Measurements from ENCODE around the gene GALNT14. TPM values are rescaled to one million over a fixed set of nuclear protein-coding genes. Genes with fewer than 3 reads are reported as not detected.

GALNT14 gene
- total RNA-seq, 1 experiment from 2014 or later = 2.7 TPM

GRCh38 chr2:31011587-31011986 is 126.7 kb downstream of the GALNT14 start:
- no peak overlapping the region for H3K56ac ChIP-seq (ENCODE audit: insufficient read length, low read depth, low read length)
- H2BK120ac ChIP-seq (ENCODE audit: low read depth, low read length, poor library complexity, severe bottlenecking) = no peak overlapping the region
- H2BK20ac ChIP-seq (ENCODE audit: low read depth, low read length, poor library complexity, severe bottlenecking) = no peak overlapping the region
- no peak overlapping the region for H3K18ac ChIP-seq (ENCODE audit: insufficient read length, low read depth, low read length)
- H3K4me2 ChIP-seq (ENCODE audit: insufficient read depth, insufficient read length, low read length) = no peak overlapping the region
- H3K9ac ChIP-seq (ENCODE audit: extremely low read depth, insufficient read length, low read length) = no peak overlapping the region
- H2AFZ ChIP-seq (ENCODE audit: low read length) = no peak overlapping the region
- WGBS (ENCODE audit: extremely low coverage, insufficient read length, low lambda C conversion rate) = no CpG with 5 or more reads among the region's 6 CpGs
- no peak overlapping the region for H3K27ac ChIP-seq (ENCODE audit: insufficient read length, low read depth, low read length)
- no peak overlapping the region for H3T11ph ChIP-seq (ENCODE audit: low read length)
- H4K91ac ChIP-seq (ENCODE audit: insufficient read length, low read depth, low read length) = no peak overlapping the region
- H2AK5ac ChIP-seq (ENCODE audit: insufficient read length, low read length) = no peak overlapping the region
- H3K14ac ChIP-seq (ENCODE audit: insufficient read depth, low read length) = peak overlapping the region; percentile 20; the same call in 1 of the 2 replicates
- no peak overlapping the region for H3K4ac ChIP-seq (ENCODE audit: low read depth, low read length)
- no peak overlapping the region for H3K23ac ChIP-seq (ENCODE audit: insufficient read length, low read depth, low read length)
- H3K23me2 ChIP-seq (ENCODE audit: insufficient read length, low read depth, low read length, poor library complexity, severe bottlenecking) = no peaks in the 10 kb centered on the region
- no peak overlapping the region for H4K5ac ChIP-seq (ENCODE audit: insufficient read length, low read depth, low read length)
- H3K4me1 Mint-ChIP-seq = peaks cover 9 to 17% of the 10 kb centered on the region in 2 experiments
- TF ChIP-seq, protein P1, sequence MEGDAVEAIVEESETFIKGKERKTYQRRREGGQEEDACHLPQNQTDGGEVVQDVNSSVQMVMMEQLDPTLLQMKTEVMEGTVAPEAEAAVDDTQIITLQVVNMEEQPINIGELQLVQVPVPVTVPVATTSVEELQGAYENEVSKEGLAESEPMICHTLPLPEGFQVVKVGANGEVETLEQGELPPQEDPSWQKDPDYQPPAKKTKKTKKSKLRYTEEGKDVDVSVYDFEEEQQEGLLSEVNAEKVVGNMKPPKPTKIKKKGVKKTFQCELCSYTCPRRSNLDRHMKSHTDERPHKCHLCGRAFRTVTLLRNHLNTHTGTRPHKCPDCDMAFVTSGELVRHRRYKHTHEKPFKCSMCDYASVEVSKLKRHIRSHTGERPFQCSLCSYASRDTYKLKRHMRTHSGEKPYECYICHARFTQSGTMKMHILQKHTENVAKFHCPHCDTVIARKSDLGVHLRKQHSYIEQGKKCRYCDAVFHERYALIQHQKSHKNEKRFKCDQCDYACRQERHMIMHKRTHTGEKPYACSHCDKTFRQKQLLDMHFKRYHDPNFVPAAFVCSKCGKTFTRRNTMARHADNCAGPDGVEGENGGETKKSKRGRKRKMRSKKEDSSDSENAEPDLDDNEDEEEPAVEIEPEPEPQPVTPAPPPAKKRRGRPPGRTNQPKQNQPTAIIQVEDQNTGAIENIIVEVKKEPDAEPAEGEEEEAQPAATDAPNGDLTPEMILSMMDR (conservative IDR thresholded peaks at IDR 0.05) = no peak
- H3K4me3 Mint-ChIP-seq = no peak overlapping the region
- no peaks in the 10 kb centered on the region; a peak in 1 of 5 replicates for H3K9me3 Mint-ChIP-seq
- no peak overlapping the region for H3K27ac Mint-ChIP-seq
- H2BK5ac ChIP-seq (ENCODE audit: insufficient read length, low read length) = no peak overlapping the region
- no peak overlapping the region for H2BK15ac ChIP-seq (ENCODE audit: low read depth, low read length)
- H3K36me3 Mint-ChIP-seq (ENCODE audit: insufficient read depth in 1 of 3, low read depth in 3 of 3) = no peaks in the 10 kb centered on the region; a peak in 1 of 7 replicates
- no peak overlapping the region for H4K8ac ChIP-seq (replicated peaks; ENCODE audit: insufficient read length, low read depth, low read length)
- H3K27me3 ChIP-seq (ENCODE audit: insufficient read depth, low read length) = no peaks in the 10 kb centered on the region
- no peaks in the 10 kb centered on the region for H3K79me2 ChIP-seq (ENCODE audit: insufficient read depth, low read length)
- H3K4me1 ChIP-seq (ENCODE audit: insufficient read depth, low read length) = no peaks in the 10 kb centered on the region; the same call in 1 of the 2 replicates
- no peak for DNase-seq
- H3K79me1 ChIP-seq (ENCODE audit: insufficient read depth, low read depth, low read length, poor library complexity, severe bottlenecking) = no peaks in the 10 kb centered on the region
- H3K9me3 ChIP-seq (ENCODE audit: control insufficient read depth, low read depth, low read length) = no peaks in the 10 kb centered on the region
- H2BK12ac ChIP-seq (ENCODE audit: insufficient read length, low read depth, low read length) = no peak overlapping the region
- H4K20me1 ChIP-seq (ENCODE audit: control insufficient read depth, insufficient read depth, insufficient read length) = no peaks in the 10 kb centered on the region
- peaks cover 4% of the 10 kb centered on the region for H3K27me3 Mint-ChIP-seq (ENCODE audit: low read depth)

Data from H9 (cell line).